ENCODE results near the gene ITPRIP. TPM values are rescaled to one million over a fixed set of nuclear protein-coding genes. Genes with fewer than 3 reads are reported as not detected.

Gene ITPRIP
- total RNA-seq, 2 donors from 2014 or later, result 55.6 to 59.2 TPM

DNA sequence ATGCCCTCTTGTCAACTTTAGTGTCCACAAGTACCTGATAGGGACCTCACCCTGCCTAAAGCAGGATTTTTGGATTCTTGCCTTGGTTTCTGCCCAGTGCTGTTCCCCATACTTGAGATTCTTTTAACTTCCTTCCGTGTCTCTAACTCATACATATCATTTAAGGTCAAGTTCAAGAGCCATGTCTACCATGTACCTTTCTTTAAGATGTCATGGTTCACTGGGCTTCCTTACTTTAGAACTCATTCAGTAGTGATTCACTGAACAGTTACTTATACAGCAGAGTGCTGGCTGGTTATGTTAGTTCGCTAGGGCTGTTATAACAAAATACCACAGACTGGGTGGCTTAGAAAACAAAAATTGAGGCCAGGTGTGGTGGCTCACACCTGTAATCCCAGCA lies 10.3 kb upstream of the ITPRIP start:
- Histone ChIP-seq H3K27ac (no peak overlapping the region), H3K27me3 (replicated peaks; ENCODE audit: insufficient read depth) (no peaks in the 10 kb centered on the region), H3K36me3 (no peaks in the 10 kb centered on the region), H3K9me3 (no peaks in the 10 kb centered on the region), H3K4me1 (ENCODE audit: control insufficient read depth in 1 of 2, low read depth in 2 of 2) (peaks cover 5 to 21% of the 10 kb centered on the region in 2 donors), H3K4me3 (no peak overlapping the region)
- DNase-seq (ENCODE audit: low spot score) (no peak), ATAC-seq (ENCODE audit: insufficient number of reproducible peaks, low FRiP score, low read depth) (no peak)
- no peak for TF ChIP-seq CTCF (IDR thresholded peaks at IDR 0.05)

DNA sequence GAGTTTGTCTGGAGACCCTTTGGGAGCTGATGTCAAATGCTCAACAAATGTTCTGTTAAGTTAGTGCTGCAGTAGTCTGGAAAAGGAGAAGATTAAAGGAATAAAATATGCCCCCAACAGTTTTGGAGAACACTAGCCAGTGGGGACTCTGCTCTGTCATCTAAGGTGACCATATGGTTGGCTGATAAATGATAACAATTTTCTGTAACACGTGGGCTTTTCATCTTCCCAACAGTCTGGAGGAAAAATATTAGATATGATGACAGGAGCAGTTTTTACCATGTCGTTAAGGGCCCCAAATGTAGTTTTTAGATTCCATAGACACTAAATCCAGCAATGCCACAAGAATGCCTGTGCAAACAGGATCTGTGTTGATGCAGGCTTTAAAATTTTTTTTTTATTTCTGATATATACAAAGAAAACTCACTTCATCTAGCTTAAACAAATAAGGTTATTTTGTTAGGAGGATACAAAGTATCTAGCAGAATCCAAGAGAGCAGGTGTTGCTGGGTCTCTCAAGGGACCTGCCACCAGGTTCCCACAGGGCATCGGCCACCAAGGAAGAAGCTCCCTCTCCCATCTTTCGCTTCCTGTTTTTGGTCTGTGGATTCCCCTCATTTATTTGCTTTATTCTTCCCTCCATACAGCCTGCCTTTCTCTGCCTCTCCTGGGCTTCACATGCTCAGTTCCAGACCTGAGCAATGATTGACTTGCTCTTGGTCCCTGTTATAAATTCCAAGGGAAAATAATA lies 9.2 kb upstream of the ITPRIP start:
- no peak for TF ChIP-seq CTCF (IDR thresholded peaks at IDR 0.05)
- Histone ChIP-seq H3K27me3 (replicated peaks; ENCODE audit: insufficient read depth) (no peaks in the 10 kb centered on the region), H3K4me1 (ENCODE audit: control insufficient read depth in 1 of 2, low read depth in 2 of 2) (peaks cover 0 to 14% of the 10 kb centered on the region in 2 donors), H3K4me3 (no peak overlapping the region), H3K27ac (no peak overlapping the region), H3K9me3 (no peaks in the 10 kb centered on the region), H3K36me3 (no peaks in the 10 kb centered on the region)
- ATAC-seq (ENCODE audit: insufficient number of reproducible peaks, low FRiP score, low read depth) (no peak), DNase-seq (ENCODE audit: low spot score) (no peak)

DNA sequence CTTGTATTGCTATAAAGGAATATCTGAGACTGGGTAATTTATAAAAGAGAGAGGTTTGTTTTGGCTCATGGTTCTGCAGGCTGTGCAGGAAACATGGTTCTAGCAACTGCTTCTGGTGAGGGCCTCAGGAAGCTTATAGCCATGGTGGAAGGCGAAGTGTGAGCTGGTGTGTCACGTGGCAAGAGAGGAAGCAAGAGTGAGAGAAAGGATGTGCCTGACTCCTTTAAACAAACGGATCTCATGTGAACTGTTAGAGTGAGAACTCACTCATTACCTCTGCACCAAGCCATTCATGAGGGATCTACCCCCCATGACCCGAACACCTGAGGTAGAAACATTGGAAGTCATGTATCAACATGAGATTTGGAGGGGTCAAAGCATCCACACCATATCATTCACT lies 7.7 kb upstream of the ITPRIP start:
- no peak for TF ChIP-seq CTCF (IDR thresholded peaks at IDR 0.05)
- H3K4me1 ChIP-seq (ENCODE audit: control insufficient read depth in 1 of 2, low read depth in 2 of 2), result peaks cover 0 to 9% of the 10 kb centered on the region in 2 donors

GRCh38 chr10:104345515-104345914 lies 7.2 kb upstream of the ITPRIP start:
- DNase-seq (ENCODE audit: low spot score) (no peak), ATAC-seq (ENCODE audit: insufficient number of reproducible peaks, low FRiP score, low read depth) (no peak)
- no peak for TF ChIP-seq CTCF (IDR thresholded peaks at IDR 0.05)
- no peaks in the 10 kb centered on the region for H3K27me3 ChIP-seq (replicated peaks; ENCODE audit: insufficient read depth)
- no peaks in the 10 kb centered on the region for H3K36me3 ChIP-seq
- H3K4me1 ChIP-seq (ENCODE audit: control insufficient read depth in 1 of 2, low read depth in 2 of 2), result peaks cover 0 to 11% of the 10 kb centered on the region in 2 donors
- H3K4me3 ChIP-seq, result no peak overlapping the region
- H3K27ac ChIP-seq, result no peak overlapping the region
- no peaks in the 10 kb centered on the region for H3K9me3 ChIP-seq

More for the DNA sequence above, 7.7 kb upstream of the ITPRIP start:
- H3K4me3 ChIP-seq, result no peak overlapping the region
- no peak for ATAC-seq (ENCODE audit: insufficient number of reproducible peaks, low FRiP score, low read depth)
- H3K9me3 ChIP-seq, result no peaks in the 10 kb centered on the region
- no peaks in the 10 kb centered on the region for H3K27me3 ChIP-seq (replicated peaks; ENCODE audit: insufficient read depth)
- no peaks in the 10 kb centered on the region for H3K36me3 ChIP-seq
- no peak overlapping the region for H3K27ac ChIP-seq
- no peak for DNase-seq (ENCODE audit: low spot score)

DNA sequence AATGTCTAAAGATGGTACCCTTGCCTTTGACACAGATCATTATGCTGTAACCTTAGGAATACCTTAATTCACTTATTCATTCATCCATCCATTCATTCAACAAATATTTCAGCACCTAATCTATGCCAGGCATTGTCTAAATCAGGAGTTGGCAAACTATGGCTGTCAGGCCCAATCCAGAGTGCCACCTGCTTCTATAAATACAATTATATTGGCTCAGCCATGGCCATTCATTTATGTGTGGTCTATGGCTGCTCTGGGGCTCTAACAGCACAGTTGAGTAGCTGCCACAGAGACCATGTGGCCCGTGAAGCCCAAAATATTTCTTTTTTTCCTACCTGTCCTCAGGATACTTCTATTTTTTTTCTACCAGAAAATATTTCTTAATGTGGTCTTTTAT lies 6.0 kb upstream of the ITPRIP start:
- Histone ChIP-seq H3K9me3 (no peaks in the 10 kb centered on the region), H3K4me1 (ENCODE audit: control insufficient read depth in 1 of 2, low read depth in 2 of 2) (peaks cover 7 to 10% of the 10 kb centered on the region in 2 donors), H3K36me3 (no peaks in the 10 kb centered on the region), H3K27ac (no peak overlapping the region), H3K27me3 (replicated peaks; ENCODE audit: insufficient read depth) (no peaks in the 10 kb centered on the region), H3K4me3 (no peak overlapping the region)
- ATAC-seq (ENCODE audit: insufficient number of reproducible peaks, low FRiP score, low read depth) (no peak), DNase-seq (ENCODE audit: low spot score) (no peak)
- TF ChIP-seq CTCF (IDR thresholded peaks at IDR 0.05), result no peak
